OCI-LY3 (cell line): ENCODE measurements around the gene TRPV2.

Experiments
- H2AFZ ChIP-seq: fragments of 200-600, 300-600 bp; shearing (Covaris generic); 2 replicates; pipeline ENCODE4 v1.6.0; 2014; ENCODE audit warnings: antibody characterized with exemption, low read depth, low read length
- H3K27ac ChIP-seq: fragments of 200-600, 300-600 bp; sonication (generic); 2 replicates; pipeline ENCODE4 v1.5.1; 2014; ENCODE audit warnings: mild to moderate bottlenecking, low read length, moderate library complexity, mixed read lengths
- H3K27me3 ChIP-seq: fragments of 200-600, 300-600 bp; sonication (generic); 2 replicates; pipeline ENCODE4 v1.6.1; 2014; ENCODE audit warnings: low read depth, low read length, mixed read lengths
- H3K36me3 ChIP-seq: fragments of 200-600, 300-600 bp; sonication (generic); replicated peaks from 2 replicates; pipeline ENCODE3; 2014; ENCODE audit warnings: low read depth, low read length, mixed read lengths
- H3K4me1 ChIP-seq: fragments of 300-600, 200-600 bp; sonication (generic); 2 replicates; pipeline ENCODE4 v1.6.1; 2014; ENCODE audit warnings: low read length, mixed read lengths
- H3K4me2 ChIP-seq: fragments of 200-600, 300-600 bp; sonication (generic); 2 replicates; pipeline ENCODE4 v1.6.1; 2014; ENCODE audit warnings: low read length, mixed read lengths
- H3K4me3 ChIP-seq: fragments of 300-600, 200-600 bp; sonication (generic); 2 replicates; pipeline ENCODE4 v1.5.1; 2014; ENCODE audit warnings: antibody characterized with exemption, mild to moderate bottlenecking, low read length, moderate library complexity
- H3K79me2 ChIP-seq: fragments of 300-600, 200-600 bp; shearing (Covaris generic); 2 replicates; pipeline ENCODE4 v1.6.1; 2014; ENCODE audit warnings: mild to moderate bottlenecking, low read length, mixed read lengths
- H3K9ac ChIP-seq: fragments of 300-600, 200-600 bp; shearing (Covaris generic); 2 replicates; pipeline ENCODE4 v1.6.0; 2014; ENCODE audit warnings: mild to moderate bottlenecking, low read length, moderate library complexity
- H3K9me3 ChIP-seq: fragments of 200-600, 300-600 bp; shearing (Covaris generic); 2 replicates; pipeline ENCODE4 v1.6.1; 2014; ENCODE audit warnings: low read length, mixed read lengths; ENCODE audit not compliant: insufficient read depth
- H4K20me1 ChIP-seq: fragments of 200-600, 300-600 bp; sonication (generic); 2 replicates; pipeline ENCODE4 v1.6.1; 2016; ENCODE audit warnings: low read length, mixed read lengths; ENCODE audit not compliant: insufficient read depth
- EZH2phosphoT487 ChIP-seq: fragments of 200-600 bp; shearing (Covaris generic); IDR thresholded peaks from 2 replicates; pipeline ENCODE4 v1.6.1; 2018; ENCODE audit warnings: antibody characterized with exemption, mixed run types, low read depth
- TF ChIP-seq, protein P1 (sequence below): fragments of 200-600, 300-600 bp; sonication (generic); IDR thresholded peaks from 2 replicates; pipeline ENCODE4 v1.5.1; 2014; ENCODE audit warnings: antibody characterized with exemption, low read length, low read depth

TRPV2 gene

DNA sequence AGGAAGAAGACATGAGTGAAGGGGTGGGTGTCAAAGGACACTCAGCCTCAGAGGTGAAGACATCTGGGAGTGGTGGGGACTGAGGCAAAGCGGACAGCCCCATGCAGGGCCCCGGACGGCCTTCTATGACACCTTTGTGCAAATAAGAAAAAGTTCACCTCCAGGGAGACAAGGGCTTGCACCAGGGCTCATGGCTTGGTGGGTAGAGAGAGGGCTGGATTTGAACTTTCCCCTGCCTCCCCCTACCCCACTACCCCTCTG, 46.2 kb downstream of the TRPV2 start:
- no peak overlapping the region for H2AFZ ChIP-seq
- H3K4me3 ChIP-seq, result no peak overlapping the region
- H4K20me1 ChIP-seq, result no peaks in the 10 kb centered on the region
- no peak overlapping the region for H3K27ac ChIP-seq
- H3K4me2 ChIP-seq, result no peak overlapping the region
- H3K79me2 ChIP-seq, result no peaks in the 10 kb centered on the region
- TF ChIP-seq, protein P1, sequence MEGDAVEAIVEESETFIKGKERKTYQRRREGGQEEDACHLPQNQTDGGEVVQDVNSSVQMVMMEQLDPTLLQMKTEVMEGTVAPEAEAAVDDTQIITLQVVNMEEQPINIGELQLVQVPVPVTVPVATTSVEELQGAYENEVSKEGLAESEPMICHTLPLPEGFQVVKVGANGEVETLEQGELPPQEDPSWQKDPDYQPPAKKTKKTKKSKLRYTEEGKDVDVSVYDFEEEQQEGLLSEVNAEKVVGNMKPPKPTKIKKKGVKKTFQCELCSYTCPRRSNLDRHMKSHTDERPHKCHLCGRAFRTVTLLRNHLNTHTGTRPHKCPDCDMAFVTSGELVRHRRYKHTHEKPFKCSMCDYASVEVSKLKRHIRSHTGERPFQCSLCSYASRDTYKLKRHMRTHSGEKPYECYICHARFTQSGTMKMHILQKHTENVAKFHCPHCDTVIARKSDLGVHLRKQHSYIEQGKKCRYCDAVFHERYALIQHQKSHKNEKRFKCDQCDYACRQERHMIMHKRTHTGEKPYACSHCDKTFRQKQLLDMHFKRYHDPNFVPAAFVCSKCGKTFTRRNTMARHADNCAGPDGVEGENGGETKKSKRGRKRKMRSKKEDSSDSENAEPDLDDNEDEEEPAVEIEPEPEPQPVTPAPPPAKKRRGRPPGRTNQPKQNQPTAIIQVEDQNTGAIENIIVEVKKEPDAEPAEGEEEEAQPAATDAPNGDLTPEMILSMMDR, result no peak
- no peaks in the 10 kb centered on the region for H3K9me3 ChIP-seq
- no peaks in the 10 kb centered on the region for H3K36me3 ChIP-seq
- no peaks in the 10 kb centered on the region for H3K27me3 ChIP-seq
- H3K9ac ChIP-seq, result no peak overlapping the region
- H3K4me1 ChIP-seq, result no peaks in the 10 kb centered on the region

DNA sequence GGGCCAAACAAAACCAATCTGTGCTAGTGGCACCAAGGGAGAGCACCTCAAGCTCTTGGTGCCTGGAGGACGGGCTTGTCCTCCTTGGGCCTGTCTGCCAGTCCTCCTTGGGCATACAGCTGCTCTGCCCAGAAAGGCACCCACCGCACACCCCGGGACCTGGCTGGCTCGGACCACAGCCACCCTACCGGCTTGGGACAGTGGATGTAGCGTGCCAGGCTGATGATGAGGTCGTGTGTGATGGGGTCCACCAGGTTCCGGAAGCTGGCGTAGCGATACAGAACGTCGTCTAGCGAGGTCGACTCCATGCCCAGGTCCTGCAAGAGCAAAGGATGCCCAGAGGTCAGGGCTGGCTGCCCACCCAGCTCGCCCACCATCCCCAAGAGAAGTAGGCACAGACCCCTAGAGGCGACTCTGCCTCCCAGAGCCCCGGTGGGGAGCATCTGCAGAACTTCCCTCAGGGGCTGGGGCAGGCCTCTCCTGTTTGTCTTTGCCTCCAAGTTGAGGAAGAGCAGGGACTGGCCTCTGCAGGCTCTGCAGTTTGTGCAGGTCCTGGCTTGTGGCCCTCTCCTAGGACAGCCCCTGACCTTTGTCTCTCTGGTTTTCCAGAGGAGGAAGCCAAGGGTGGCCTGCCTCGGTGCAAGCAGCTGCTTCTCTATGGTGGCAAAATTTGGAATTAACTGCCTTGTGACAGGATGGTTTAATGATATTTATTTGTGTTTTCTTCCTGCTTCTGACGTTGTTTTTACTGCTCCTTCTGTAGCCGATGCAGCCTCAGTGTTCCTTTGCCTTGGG, 46.9 kb downstream of the TRPV2 start:
- H3K4me3 ChIP-seq, result no peak overlapping the region
- no peaks in the 10 kb centered on the region for H3K36me3 ChIP-seq
- no peak overlapping the region for H2AFZ ChIP-seq
- no peaks in the 10 kb centered on the region for H3K9me3 ChIP-seq
- H3K79me2 ChIP-seq, result no peaks in the 10 kb centered on the region
- TF ChIP-seq, protein P1, result no peak
- no peak for TF ChIP-seq EZH2phosphoT487
- no peak overlapping the region for H3K4me2 ChIP-seq
- H3K27ac ChIP-seq, result no peak overlapping the region
- no peak overlapping the region for H3K9ac ChIP-seq
- no peaks in the 10 kb centered on the region for H4K20me1 ChIP-seq
- no peaks in the 10 kb centered on the region for H3K27me3 ChIP-seq
- H3K4me1 ChIP-seq, result no peaks in the 10 kb centered on the region

DNA sequence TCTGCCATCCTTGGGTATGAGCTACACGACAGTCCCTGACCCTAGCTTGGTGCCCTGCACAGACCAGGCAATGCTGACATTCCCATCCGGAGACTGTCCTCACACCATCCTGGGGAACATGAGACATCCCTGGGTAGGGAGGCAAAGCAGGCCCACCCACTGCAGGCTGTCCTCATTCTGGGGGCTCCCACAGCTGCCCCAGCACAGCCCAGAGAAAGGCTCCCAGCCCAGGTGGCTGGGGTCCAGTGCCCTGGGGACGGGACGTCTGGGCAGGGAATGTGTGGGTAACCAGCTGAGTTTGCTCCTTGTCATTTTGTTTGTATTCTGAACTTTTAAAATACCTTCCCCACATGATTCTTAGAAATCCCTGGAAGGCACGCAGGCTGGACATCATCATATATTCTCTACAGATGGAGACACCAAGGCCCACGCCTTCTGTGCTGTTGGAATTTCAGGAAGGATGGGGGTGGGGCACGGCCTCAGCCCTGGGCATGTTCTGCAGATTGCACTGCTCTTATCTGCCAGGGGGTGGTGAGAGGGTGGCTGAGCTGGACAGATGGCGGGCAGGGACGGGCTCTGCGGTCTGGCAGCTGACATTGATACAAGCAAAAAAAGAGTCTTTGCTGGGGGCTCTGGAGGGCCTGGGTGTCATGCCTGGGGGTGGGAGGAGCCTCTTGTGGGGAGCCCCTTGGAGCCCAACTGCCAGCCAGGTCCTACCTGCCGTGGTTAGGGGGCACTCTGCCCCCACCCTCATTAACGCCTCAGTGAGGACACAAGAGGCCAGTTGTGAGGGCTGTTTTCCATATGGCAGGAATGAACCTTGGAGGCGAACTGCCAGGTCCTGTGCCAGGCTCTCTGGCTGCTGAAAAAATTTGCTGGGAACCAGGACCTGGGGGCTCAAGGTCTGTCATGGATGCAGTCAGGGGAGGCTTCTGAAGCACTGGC, 48.3 kb downstream of the TRPV2 start:
- no peaks in the 10 kb centered on the region for H3K36me3 ChIP-seq
- no peaks in the 10 kb centered on the region for H4K20me1 ChIP-seq
- H3K27ac ChIP-seq, result no peak overlapping the region

More for the DNA sequence above, 48.3 kb downstream of the TRPV2 start:
- H2AFZ ChIP-seq, result no peak overlapping the region
- no peaks in the 10 kb centered on the region for H3K79me2 ChIP-seq
- TF ChIP-seq EZH2phosphoT487, result no peak
- TF ChIP-seq, protein P1, result no peak
- H3K4me1 ChIP-seq, result no peaks in the 10 kb centered on the region
- no peak overlapping the region for H3K4me3 ChIP-seq
- H3K9ac ChIP-seq, result no peak overlapping the region
- no peaks in the 10 kb centered on the region for H3K27me3 ChIP-seq
- H3K9me3 ChIP-seq, result no peaks in the 10 kb centered on the region
- H3K4me2 ChIP-seq, result no peak overlapping the region
